Stomach (tissue), 4 donors: Measurements from ENCODE around the gene ZDHHC21.

Experiments used
- EP300 ChIP-seq: sonication (generic); formaldehyde crosslinking; IDR thresholded peaks from one replicate; pipeline ENCODE4 v1.6.1; 2017; ENCODE audit warnings: antibody characterized with exemption
- POLR2A ChIP-seq, 4 donors: fragments of 450-650 bp; IDR thresholded peaks; one replicate each; pipeline ENCODE4 v1.6.1; 2016; ENCODE audit warnings: antibody characterized with exemption in 4 of 4, control low read depth in 2 of 4, mild to moderate bottlenecking in 1 of 4, moderate library complexity in 1 of 4
- POLR2AphosphoS5 ChIP-seq, 3 donors: sonication (generic); formaldehyde crosslinking; IDR thresholded peaks; one replicate each; pipeline ENCODE4 v1.6.1; 2016; ENCODE audit warnings: antibody characterized with exemption in 3 of 3
- TF ChIP-seq, protein P1 (sequence below), 7 experiments: fragments of 450-650 bp in 4 of 7; fragments of 200-600 bp in 3 of 7; sonication (generic) in 3 of 7; IDR thresholded peaks; one replicate each; pipeline ENCODE4 v1.5.1; 2016 to 2019; ENCODE audit warnings: antibody characterized with exemption in 7 of 7, control low read depth in 2 of 7, mild to moderate bottlenecking in 1 of 7

DNA sequence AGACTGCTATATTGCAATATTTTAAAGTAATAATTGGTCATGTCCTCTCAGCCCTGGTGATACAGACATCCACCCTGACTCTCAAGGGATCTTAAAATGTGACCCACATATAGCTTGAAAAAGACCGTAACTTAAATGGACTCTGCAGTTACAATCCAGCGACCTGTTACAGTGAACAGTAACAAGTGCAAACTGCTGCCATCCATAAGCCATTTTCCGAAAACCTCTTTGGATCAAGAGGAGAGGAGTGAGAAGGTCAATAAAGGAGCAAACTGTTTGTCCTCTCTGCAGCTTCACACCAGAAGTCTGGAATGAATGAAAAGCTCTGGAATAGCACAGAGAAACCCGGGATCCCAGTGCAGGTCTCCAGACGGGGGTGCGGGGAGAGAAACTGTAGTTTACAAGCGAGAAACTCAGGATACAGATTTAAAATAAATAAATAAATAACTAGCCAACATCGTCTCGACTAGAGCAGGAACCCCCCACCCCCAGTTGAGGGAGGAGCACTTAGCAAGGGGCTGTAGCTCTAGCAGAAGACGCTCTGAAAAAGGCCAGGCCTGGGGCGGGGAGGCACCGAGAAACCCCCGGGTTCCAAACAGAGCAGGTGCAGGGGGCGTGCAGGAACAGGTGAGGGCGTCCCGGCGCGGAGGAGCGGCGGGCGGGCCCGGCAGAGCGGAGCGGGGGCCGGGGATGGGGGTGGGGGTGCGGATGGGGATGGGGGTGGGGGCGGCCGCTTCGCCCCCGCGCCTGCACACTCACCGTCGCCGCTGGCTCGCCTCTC lies 572 bp downstream of the ZDHHC21 start:
- TF ChIP-seq, protein P1, sequence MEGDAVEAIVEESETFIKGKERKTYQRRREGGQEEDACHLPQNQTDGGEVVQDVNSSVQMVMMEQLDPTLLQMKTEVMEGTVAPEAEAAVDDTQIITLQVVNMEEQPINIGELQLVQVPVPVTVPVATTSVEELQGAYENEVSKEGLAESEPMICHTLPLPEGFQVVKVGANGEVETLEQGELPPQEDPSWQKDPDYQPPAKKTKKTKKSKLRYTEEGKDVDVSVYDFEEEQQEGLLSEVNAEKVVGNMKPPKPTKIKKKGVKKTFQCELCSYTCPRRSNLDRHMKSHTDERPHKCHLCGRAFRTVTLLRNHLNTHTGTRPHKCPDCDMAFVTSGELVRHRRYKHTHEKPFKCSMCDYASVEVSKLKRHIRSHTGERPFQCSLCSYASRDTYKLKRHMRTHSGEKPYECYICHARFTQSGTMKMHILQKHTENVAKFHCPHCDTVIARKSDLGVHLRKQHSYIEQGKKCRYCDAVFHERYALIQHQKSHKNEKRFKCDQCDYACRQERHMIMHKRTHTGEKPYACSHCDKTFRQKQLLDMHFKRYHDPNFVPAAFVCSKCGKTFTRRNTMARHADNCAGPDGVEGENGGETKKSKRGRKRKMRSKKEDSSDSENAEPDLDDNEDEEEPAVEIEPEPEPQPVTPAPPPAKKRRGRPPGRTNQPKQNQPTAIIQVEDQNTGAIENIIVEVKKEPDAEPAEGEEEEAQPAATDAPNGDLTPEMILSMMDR (IDR thresholded peaks at IDR 0.05), result no peak
- no peak for TF ChIP-seq EP300
- TF ChIP-seq POLR2A (IDR thresholded peaks at IDR 0.05), result no peak
- no peak for TF ChIP-seq POLR2AphosphoS5 (IDR thresholded peaks at IDR 0.05)
